Measurements from ENCODE around the gene PODN. TPM values are rescaled to one million over a fixed set of nuclear protein-coding genes. Genes with fewer than 3 reads are reported as not detected.

Gene PODN
- total and polyA plus RNA-seq, 4 donors = 1.6 to 10.7 (median 6.5) TPM

DNA sequence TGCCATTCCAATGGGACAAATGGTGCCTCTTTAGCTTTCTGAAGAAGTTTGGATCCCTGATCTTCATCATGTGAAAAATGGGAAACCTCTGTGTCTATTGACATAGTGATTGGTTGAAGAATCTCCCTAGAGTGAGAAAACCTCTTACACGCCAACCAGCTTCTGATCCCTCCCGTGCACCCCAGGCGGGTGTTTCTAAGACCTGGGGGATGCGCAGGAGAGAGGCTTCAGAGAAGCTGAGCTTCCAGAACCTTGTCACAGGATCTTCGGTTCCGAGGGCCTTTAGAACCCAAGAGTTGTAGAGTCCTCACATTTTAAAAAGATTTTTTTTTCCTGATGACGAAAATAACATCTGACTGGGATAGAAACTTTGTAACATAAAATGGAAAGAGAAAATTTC is 11.3 kb downstream of the PODN start:
- Histone ChIP-seq H3K27me3 (ENCODE audit: control insufficient read depth, insufficient read depth, low read length) (no peaks in the 10 kb centered on the region), H3K4me1 (ENCODE audit: control insufficient read depth, insufficient read depth, low read length) (peaks cover 9% of the 10 kb centered on the region), H3K9me3 (ENCODE audit: control insufficient read depth, insufficient read depth, low read length) (no peaks in the 10 kb centered on the region), H3K4me3 (ENCODE audit: low read depth, low read length) (no peak overlapping the region), H3K36me3 (ENCODE audit: control insufficient read depth, insufficient read depth, low read length) (peaks cover 1% of the 10 kb centered on the region), H3K27ac (ENCODE audit: low read depth, low read length) (peak overlapping the region; percentile 69)
- DNase-seq (ENCODE audit: low read depth in 4 of 6, low spot score in 6 of 6) = no peak
- WGBS (ENCODE audit: insufficient coverage) = no CpG with 5 or more reads among the region's 7 CpGs

DNA sequence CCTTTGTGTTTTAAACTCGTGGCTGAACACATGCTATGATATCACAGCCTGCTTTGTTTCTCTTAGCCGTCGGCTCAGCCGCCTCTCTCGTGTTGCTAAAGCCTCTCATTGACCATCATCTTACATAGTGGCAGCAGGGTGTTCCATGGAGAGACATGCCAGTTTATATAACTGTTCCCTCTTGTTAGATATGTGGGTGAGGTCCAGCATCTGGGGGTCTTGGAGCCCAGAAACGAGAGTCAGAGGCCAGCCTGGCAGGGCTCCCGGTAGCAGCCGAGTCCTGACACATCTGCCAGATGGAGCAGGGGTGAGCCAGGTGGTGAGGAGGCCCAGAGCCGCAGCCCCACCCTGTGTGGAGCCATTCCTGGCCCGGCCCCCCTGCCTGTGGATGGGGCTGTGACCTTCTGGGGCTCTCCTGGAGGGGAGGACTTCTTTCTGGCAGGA is 11.9 kb downstream of the PODN start:
- H3K36me3 ChIP-seq (ENCODE audit: control insufficient read depth, insufficient read depth, low read length) = peaks cover 7% of the 10 kb centered on the region
- H3K27me3 ChIP-seq (ENCODE audit: control insufficient read depth, insufficient read depth, low read length) = no peaks in the 10 kb centered on the region
- no peak overlapping the region for H3K4me3 ChIP-seq (ENCODE audit: low read depth, low read length)
- peak in 2 of 6 donors; percentile 19 to 62 for DNase-seq (ENCODE audit: low read depth in 4 of 6, low spot score in 6 of 6)
- WGBS (ENCODE audit: insufficient coverage) = 42% methylated on average over 6 of the region's 10 CpGs
- H3K9me3 ChIP-seq (ENCODE audit: control insufficient read depth, insufficient read depth, low read length) = no peaks in the 10 kb centered on the region
- peaks cover 9% of the 10 kb centered on the region for H3K4me1 ChIP-seq (ENCODE audit: control insufficient read depth, insufficient read depth, low read length)
- H3K27ac ChIP-seq (ENCODE audit: low read depth, low read length) = peak overlapping the region; percentile 69

DNA sequence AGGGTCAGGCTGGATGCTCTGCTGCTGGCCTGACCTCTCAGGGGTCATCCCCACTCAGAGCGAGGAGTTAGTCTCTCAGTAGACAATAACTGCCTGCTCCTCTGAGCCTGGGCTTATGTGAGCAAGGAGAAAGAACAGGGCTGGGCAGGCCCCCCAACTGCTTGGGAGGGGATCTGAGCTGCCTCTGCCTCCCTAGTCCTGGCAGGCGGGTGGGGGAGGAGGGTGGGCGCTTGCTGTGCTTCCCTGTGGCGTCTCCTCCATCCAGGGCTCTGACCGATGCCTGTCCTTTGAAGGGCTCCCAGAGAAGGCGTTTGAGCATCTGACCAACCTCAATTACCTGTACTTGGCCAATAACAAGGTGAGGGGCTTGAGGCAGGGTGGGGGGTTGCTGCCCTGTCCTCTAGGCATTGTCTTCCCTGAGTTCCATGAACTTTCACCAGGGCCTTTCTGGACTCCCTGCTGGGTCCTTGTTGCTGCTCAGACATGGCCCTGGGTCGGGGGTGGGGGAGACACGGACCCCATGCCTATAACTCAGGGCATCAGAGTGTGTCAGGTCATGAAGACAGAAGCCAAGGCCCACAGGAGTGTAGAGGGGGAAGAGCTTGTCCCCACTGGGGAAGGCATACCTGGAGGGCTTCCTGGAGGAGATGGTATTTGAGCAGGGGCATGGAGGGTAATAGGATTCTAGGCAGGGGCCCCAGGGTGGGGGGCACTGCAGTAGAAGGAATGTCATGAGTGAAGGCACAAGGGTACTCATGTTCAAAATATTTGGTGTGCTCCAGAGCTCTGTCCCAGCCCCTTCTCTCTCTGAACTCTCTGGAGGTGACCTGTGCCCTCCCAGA is 12.5 kb downstream of the PODN start:
- Histone ChIP-seq H3K27ac (ENCODE audit: low read depth, low read length) (peak overlapping the region; percentile 69), H3K36me3 (ENCODE audit: control insufficient read depth, insufficient read depth, low read length) (peaks cover 7% of the 10 kb centered on the region), H3K9me3 (ENCODE audit: control insufficient read depth, insufficient read depth, low read length) (no peaks in the 10 kb centered on the region), H3K4me3 (ENCODE audit: low read depth, low read length) (no peak overlapping the region), H3K4me1 (ENCODE audit: control insufficient read depth, insufficient read depth, low read length) (peaks cover 9% of the 10 kb centered on the region), H3K27me3 (ENCODE audit: control insufficient read depth, insufficient read depth, low read length) (no peaks in the 10 kb centered on the region)
- 74% methylated on average over 8 of the region's 8 CpGs for WGBS (ENCODE audit: insufficient coverage)
- no peak for DNase-seq (ENCODE audit: low read depth in 4 of 6, low spot score in 6 of 6)

DNA sequence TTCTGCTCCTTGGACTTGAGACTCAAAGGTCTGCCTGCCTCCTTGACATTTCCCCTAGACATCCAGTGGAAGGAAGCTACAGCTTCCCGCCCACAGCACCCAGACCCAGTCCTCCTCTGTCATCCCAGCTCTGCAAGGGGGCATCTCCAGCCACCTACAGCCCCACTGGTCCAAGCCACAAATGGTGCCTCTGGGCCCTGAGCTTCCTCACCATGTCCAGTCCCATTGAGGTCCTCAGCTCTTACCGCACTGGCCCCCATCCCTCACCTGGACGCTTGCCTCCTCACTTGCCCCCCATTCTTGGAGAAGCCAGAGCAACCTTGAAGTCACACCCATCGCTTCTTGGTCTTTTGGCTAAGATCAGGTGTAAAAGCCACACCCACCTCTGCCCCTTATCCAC is 13.2 kb downstream of the PODN start:
- Histone ChIP-seq H3K27ac (ENCODE audit: low read depth, low read length) (no peak overlapping the region), H3K4me1 (ENCODE audit: control insufficient read depth, insufficient read depth, low read length) (peaks cover 9% of the 10 kb centered on the region), H3K36me3 (ENCODE audit: control insufficient read depth, insufficient read depth, low read length) (peaks cover 7% of the 10 kb centered on the region), H3K4me3 (ENCODE audit: low read depth, low read length) (no peak overlapping the region), H3K9me3 (ENCODE audit: control insufficient read depth, insufficient read depth, low read length) (no peaks in the 10 kb centered on the region), H3K27me3 (ENCODE audit: control insufficient read depth, insufficient read depth, low read length) (no peaks in the 10 kb centered on the region)
- WGBS (ENCODE audit: insufficient coverage) = 97% methylated on average over 4 of the region's 4 CpGs
- DNase-seq (ENCODE audit: low read depth in 4 of 6, low spot score in 6 of 6) = no peak

DNA sequence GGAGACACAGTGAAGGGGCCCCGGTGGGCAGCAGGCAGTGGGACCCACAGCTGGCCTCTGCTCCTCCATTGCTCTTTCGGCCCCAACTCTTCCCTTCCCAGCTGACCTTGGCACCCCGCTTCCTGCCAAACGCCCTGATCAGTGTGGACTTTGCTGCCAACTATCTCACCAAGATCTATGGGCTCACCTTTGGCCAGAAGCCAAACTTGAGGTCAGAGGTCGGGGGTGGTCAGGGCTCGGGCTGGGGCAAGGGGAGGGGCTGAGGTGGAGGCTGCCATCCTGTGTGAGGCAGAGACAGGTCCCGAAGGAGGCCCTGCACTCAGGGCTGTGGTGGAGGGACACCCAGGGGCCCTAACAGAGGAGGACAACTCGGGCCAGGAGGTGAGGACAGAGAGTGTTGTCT is 13.7 kb downstream of the PODN start:
- Histone ChIP-seq H3K27ac (ENCODE audit: low read depth, low read length) (no peak overlapping the region), H3K4me3 (ENCODE audit: low read depth, low read length) (no peak overlapping the region), H3K27me3 (ENCODE audit: control insufficient read depth, insufficient read depth, low read length) (no peaks in the 10 kb centered on the region), H3K4me1 (ENCODE audit: control insufficient read depth, insufficient read depth, low read length) (peaks cover 9% of the 10 kb centered on the region), H3K36me3 (ENCODE audit: control insufficient read depth, insufficient read depth, low read length) (peaks cover 7% of the 10 kb centered on the region), H3K9me3 (ENCODE audit: control insufficient read depth, insufficient read depth, low read length) (no peaks in the 10 kb centered on the region)
- DNase-seq (ENCODE audit: low read depth in 4 of 6, low spot score in 6 of 6) = no peak
- WGBS (ENCODE audit: insufficient coverage) = 80% methylated on average over 8 of the region's 8 CpGs

DNA sequence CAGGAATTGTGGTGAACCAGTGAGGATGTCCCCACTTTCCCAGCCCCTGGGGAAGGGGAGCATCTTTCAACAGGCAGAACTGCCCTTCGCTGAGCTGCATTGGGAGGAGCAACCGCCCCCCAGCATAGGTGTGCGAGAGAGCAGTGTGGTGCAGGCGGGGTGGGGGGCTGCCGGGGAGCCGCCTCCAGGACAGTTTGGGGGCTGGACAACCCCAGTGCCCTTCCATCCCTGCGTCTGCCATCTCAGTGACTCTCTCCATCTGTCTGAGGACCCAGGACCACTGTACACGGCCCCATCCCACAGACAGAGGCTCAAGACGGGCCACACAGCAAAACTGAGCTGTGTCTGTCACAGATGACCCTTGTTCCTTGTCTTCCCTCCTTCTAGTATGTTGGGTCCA is 14.2 kb downstream of the PODN start:
- DNase-seq (ENCODE audit: low read depth in 4 of 6, low spot score in 6 of 6) = no peak

DNA sequence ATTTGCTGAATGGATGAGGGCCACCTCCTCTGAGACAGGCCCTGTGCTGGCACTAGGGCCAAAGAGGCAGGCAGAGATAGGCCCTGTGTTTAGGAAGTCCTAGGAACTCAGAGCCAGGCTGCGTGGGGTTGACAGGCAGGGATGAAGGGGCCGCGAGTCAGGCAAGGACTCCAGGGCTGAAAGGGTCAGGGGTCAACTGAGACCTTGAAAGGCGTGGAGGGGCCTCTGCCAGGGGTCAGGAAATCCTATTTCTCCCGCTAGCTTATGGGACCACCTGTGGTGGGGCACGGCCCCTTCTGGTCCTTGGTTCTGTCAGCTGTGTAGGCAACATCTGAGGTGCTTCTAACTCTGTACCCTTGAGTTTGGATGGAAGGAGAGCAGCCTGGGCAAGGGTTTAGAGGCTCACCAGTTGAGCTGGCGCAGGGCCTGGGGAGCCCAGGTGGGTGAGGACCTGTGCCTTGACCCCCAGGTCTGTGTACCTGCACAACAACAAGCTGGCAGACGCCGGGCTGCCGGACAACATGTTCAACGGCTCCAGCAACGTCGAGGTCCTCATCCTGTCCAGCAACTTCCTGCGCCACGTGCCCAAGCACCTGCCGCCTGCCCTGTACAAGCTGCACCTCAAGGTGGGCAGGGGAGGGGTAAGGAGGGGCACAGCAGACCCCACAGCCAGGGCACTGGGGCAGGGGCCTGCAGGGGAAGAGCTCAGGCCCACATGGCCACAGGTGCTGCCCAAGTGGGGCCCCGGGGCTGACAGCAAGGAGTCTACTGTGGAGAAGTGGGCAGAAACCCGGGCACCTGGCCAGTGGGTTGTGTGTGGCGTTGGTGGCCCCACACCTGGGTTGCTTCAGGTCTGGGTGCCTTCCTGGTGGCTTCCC is 14.9 kb downstream of the PODN start:
- Histone ChIP-seq H3K4me1 (ENCODE audit: control insufficient read depth, insufficient read depth, low read length) (peaks cover 9% of the 10 kb centered on the region), H3K36me3 (ENCODE audit: control insufficient read depth, insufficient read depth, low read length) (peaks cover 7% of the 10 kb centered on the region), H3K27me3 (ENCODE audit: control insufficient read depth, insufficient read depth, low read length) (no peaks in the 10 kb centered on the region), H3K27ac (ENCODE audit: low read depth, low read length) (no peak overlapping the region), H3K4me3 (ENCODE audit: low read depth, low read length) (no peak overlapping the region), H3K9me3 (ENCODE audit: control insufficient read depth, insufficient read depth, low read length) (no peaks in the 10 kb centered on the region)
- 87% methylated on average over 16 of the region's 19 CpGs for WGBS (ENCODE audit: insufficient coverage)
- DNase-seq (ENCODE audit: low read depth in 4 of 6, low spot score in 6 of 6) = no peak

More for the DNA sequence above, 14.2 kb downstream of the PODN start:
- Histone ChIP-seq H3K27me3 (ENCODE audit: control insufficient read depth, insufficient read depth, low read length) (no peaks in the 10 kb centered on the region), H3K9me3 (ENCODE audit: control insufficient read depth, insufficient read depth, low read length) (no peaks in the 10 kb centered on the region), H3K36me3 (ENCODE audit: control insufficient read depth, insufficient read depth, low read length) (peaks cover 7% of the 10 kb centered on the region), H3K4me1 (ENCODE audit: control insufficient read depth, insufficient read depth, low read length) (peaks cover 9% of the 10 kb centered on the region), H3K4me3 (ENCODE audit: low read depth, low read length) (no peak overlapping the region), H3K27ac (ENCODE audit: low read depth, low read length) (no peak overlapping the region)
- WGBS (ENCODE audit: insufficient coverage) = 94% methylated on average over 8 of the region's 9 CpGs

DNA sequence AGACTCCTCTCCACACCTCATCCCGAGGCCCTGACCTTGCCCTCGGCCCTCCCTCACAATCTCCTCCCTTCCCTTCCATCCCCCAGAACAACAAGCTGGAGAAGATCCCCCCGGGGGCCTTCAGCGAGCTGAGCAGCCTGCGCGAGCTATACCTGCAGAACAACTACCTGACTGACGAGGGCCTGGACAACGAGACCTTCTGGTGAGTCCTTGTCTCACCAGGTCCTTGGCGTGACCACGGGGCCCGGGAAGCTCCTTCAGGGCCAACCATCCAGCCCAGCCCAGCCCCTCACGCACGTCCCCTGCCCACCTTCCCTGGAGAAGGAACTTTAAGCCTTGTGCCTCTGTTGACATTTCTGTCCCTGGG is 15.6 kb downstream of the PODN start:
- 92% methylated on average over 13 of the region's 13 CpGs for WGBS (ENCODE audit: insufficient coverage)
- H3K4me1 ChIP-seq (ENCODE audit: control insufficient read depth, insufficient read depth, low read length) = peaks cover 9% of the 10 kb centered on the region

DNA sequence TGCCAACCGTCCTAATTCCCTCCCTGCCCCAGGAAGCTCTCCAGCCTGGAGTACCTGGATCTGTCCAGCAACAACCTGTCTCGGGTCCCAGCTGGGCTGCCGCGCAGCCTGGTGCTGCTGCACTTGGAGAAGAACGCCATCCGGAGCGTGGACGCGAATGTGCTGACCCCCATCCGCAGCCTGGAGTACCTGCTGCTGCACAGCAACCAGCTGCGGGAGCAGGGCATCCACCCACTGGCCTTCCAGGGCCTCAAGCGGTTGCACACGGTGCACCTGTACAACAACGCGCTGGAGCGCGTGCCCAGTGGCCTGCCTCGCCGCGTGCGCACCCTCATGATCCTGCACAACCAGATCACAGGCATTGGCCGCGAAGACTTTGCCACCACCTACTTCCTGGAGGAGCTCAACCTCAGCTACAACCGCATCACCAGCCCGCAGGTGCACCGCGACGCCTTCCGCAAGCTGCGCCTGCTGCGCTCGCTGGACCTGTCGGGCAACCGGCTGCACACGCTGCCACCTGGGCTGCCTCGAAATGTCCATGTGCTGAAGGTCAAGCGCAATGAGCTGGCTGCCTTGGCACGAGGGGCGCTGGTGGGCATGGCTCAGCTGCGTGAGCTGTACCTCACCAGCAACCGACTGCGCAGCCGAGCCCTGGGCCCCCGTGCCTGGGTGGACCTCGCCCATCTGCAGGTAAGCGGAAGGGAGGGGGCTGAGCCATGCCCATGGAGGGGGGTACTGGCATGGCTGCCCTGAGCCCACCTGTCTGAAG is 16.5 kb downstream of the PODN start:
- Histone ChIP-seq H3K27me3 (ENCODE audit: control insufficient read depth, insufficient read depth, low read length) (no peaks in the 10 kb centered on the region), H3K4me3 (ENCODE audit: low read depth, low read length) (no peak overlapping the region), H3K36me3 (ENCODE audit: control insufficient read depth, insufficient read depth, low read length) (peaks cover 7% of the 10 kb centered on the region), H3K9me3 (ENCODE audit: control insufficient read depth, insufficient read depth, low read length) (no peaks in the 10 kb centered on the region), H3K27ac (ENCODE audit: low read depth, low read length) (no peak overlapping the region), H3K4me1 (ENCODE audit: control insufficient read depth, insufficient read depth, low read length) (peaks cover 9% of the 10 kb centered on the region)
- WGBS (ENCODE audit: insufficient coverage) = 95% methylated on average over 44 of the region's 46 CpGs
- DNase-seq (ENCODE audit: low read depth in 4 of 6, low spot score in 6 of 6) = no peak

More for the DNA sequence above, 15.6 kb downstream of the PODN start:
- Histone ChIP-seq H3K27me3 (ENCODE audit: control insufficient read depth, insufficient read depth, low read length) (no peaks in the 10 kb centered on the region), H3K27ac (ENCODE audit: low read depth, low read length) (no peak overlapping the region), H3K36me3 (ENCODE audit: control insufficient read depth, insufficient read depth, low read length) (peaks cover 7% of the 10 kb centered on the region), H3K4me3 (ENCODE audit: low read depth, low read length) (no peak overlapping the region), H3K9me3 (ENCODE audit: control insufficient read depth, insufficient read depth, low read length) (no peaks in the 10 kb centered on the region)
- no peak for DNase-seq (ENCODE audit: low read depth in 4 of 6, low spot score in 6 of 6)
